ENCODE data around the gene HSF2BP. TPM values are rescaled to one million over a fixed set of nuclear protein-coding genes. Genes with fewer than 3 reads are reported as not detected.

HSF2BP gene
- total and polyA plus RNA-seq, 12 donors: 0.12 to 0.51 (median 0.18) TPM; not detected in 6

DNA sequence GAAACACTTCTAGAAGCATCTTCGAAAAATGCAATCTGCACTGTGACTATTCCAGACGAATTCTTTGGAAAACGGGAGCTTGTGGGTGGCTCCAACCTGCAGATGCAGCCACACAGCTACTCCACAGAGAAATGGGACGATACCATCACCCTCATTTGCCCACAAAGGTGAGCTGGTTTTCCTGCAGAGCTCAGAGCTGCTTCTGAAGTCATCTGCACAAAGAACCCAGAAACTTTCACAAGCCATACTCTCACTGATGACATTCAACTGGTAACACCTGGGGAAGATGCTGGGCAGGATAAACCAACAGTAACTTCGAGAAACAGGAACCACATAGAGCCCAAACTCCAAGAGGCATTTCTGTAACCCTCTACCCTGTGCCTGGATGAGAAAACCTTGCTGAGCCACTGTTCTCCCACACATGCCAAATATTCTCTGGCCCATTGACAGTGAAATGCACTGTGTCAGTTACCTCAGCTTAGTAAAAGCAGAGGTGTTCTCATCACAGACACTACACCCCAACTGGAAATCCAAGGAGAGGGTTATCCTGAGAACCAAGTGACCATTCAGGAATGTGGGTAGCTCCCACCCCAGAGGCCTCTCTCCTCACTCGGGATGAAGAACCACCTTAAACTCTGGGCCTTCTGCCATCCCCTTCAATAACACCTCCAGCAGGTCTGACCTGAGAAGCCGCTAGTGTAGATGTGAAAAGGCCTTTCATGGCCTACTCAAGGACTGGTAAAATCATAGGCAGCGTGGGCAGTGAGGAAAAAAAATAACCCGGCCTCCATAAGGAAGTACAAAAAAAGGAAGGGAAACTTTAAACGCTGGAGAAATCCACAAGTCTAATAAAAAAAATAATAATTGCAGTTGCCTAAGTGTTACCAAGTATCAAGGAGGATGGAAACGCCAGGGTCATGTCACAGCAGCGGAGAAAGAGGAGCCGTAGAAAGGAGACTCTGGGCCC, 56.7 kb downstream of the HSF2BP start:
- H3K27ac ChIP-seq: peak overlapping the region in 6 of 10 donors; percentile 17 to 80 (median 40)
- no peak for DNase-seq
- H3K4me3 ChIP-seq: no peak overlapping the region
- H3K4me1 ChIP-seq: peaks cover 0 to 35% (median 9%) of the 10 kb centered on the region in 9 donors
- TF ChIP-seq, protein P1, sequence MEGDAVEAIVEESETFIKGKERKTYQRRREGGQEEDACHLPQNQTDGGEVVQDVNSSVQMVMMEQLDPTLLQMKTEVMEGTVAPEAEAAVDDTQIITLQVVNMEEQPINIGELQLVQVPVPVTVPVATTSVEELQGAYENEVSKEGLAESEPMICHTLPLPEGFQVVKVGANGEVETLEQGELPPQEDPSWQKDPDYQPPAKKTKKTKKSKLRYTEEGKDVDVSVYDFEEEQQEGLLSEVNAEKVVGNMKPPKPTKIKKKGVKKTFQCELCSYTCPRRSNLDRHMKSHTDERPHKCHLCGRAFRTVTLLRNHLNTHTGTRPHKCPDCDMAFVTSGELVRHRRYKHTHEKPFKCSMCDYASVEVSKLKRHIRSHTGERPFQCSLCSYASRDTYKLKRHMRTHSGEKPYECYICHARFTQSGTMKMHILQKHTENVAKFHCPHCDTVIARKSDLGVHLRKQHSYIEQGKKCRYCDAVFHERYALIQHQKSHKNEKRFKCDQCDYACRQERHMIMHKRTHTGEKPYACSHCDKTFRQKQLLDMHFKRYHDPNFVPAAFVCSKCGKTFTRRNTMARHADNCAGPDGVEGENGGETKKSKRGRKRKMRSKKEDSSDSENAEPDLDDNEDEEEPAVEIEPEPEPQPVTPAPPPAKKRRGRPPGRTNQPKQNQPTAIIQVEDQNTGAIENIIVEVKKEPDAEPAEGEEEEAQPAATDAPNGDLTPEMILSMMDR (IDR thresholded peaks at IDR 0.05): no peak
- ATAC-seq: peak in 6 of 8 donors; percentile 6 to 39 (median 24)
- 82 to 86% methylated on average over 13 of the region's 13 CpGs for WGBS, 2 donors
- H3K9me3 ChIP-seq: no peaks in the 10 kb centered on the region
- no peaks in the 10 kb centered on the region for H3K36me3 ChIP-seq
- no peaks in the 10 kb centered on the region for H3K27me3 ChIP-seq
- intact Hi-C loops (cut with DNase I): no loop called here

DNA sequence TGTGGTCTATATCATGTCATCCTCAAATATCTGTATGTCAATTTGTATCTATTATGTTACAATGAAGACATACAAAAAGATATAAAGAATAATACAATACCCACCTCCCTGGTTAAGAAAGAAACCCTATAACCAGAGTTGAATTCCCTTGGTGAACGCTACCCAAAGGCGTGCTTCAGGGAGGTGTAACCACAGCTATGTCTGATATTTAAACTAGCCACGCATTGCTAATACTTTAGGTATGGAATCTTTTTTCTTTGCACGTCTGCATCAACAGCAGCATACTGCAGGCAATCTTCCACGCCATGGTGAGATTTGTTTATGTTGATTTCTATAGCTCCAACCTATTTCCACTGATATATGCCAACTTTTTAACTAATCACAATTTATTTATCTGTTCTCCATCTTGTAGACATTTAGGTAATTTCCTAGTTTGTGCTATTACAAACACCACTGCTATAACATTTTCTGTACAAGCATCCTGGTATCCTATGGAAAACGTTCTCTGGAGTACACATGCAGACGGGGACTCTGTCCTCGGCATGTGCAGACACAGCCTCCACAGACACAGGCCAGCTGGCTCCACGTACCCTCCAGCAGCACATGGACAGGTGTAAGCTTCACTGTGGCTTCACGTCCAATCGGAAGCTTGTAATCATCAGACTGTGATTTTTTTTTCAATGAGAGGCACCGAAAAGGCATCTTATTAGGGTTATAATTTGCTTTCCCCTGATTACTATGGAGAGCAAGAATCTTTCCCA, 58.5 kb downstream of the HSF2BP start:
- no peak overlapping the region for H3K4me3 ChIP-seq
- intact Hi-C loops (cut with DNase I): no loop called here
- ATAC-seq: no peak
- TF ChIP-seq, protein P1 (IDR thresholded peaks at IDR 0.05): no peak
- DNase-seq: no peak
- H3K4me1 ChIP-seq: peaks cover 0 to 31% (median 5%) of the 10 kb centered on the region in 9 donors
- H3K36me3 ChIP-seq: no peaks in the 10 kb centered on the region
- H3K27ac ChIP-seq: no peak overlapping the region
- 95% methylated on average over 12 of the region's 12 CpGs for whole genome bisulfite sequencing, 2 donors
- no peaks in the 10 kb centered on the region for H3K9me3 ChIP-seq
- no peaks in the 10 kb centered on the region for H3K27me3 ChIP-seq

DNA sequence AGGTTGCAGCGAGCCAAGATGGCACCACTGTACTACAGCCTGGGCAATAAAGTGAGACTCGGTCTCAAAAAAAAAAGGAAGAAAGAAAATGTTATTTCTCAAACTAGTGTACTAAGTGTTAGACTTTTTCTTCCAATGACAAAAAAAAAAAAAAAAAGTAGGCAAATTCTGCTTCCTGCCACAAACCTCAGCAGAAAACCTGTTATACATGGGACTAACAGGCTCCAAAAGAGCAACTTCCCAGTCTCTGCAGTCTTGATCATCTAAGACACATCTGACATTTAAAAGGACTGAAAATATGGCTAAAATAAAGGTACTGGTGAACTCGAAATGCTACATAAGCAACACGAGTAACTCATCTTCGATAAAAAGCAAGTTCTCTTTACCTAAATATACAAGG, 59.6 kb downstream of the HSF2BP start:
- intact Hi-C loops (cut with DNase I): no loop called here
- 88 to 91% methylated on average over 5 of the region's 5 CpGs for WGBS, 2 donors
- no peaks in the 10 kb centered on the region for H3K36me3 ChIP-seq
- ATAC-seq (no peak), DNase-seq (no peak)
- H3K4me1 ChIP-seq: peaks cover 0 to 29% (median 5%) of the 10 kb centered on the region in 9 donors
- no peaks in the 10 kb centered on the region for H3K9me3 ChIP-seq
- TF ChIP-seq, protein P1 (IDR thresholded peaks at IDR 0.05): no peak
- H3K4me3 ChIP-seq: no peak overlapping the region
- H3K27me3 ChIP-seq: no peaks in the 10 kb centered on the region
- H3K27ac ChIP-seq: no peak overlapping the region

DNA sequence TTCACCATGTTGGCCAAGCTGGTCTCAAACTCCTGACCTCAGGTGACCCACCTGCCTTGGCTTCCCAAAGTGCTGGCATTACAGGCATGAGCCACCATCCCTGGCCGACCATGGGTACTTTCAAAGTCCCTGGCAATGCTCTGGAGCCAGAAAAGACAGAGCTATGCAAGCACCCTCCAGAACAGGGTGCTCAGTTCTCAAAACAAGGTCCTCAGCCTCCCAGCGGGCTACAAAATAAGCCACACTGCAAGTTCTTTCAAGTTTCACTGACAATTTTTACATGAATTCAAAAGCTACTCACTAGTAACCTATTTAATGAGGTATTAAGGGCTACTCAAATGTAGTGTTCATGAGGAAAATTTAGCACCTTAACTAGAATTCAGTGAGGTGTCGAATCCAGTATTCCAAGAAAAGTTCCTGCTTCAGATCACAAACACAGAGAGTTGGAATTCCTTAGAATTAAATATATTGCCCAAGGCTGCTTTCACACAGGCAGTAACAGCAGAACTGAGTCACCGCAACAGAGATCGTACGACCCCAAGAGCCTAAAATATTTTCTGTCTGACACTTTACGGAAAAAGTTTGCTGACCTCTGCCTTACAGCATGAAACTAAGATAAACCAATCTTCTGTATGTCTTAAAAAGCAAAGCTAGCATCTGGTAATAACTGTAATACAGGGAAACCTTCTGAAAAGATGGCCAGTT, 60.7 kb downstream of the HSF2BP start:
- peaks cover 0 to 25% (median 3%) of the 10 kb centered on the region in 9 donors for H3K4me1 ChIP-seq
- no peaks in the 10 kb centered on the region for H3K27me3 ChIP-seq
- no peak overlapping the region for H3K4me3 ChIP-seq
- no peaks in the 10 kb centered on the region for H3K36me3 ChIP-seq
- intact Hi-C loops (cut with DNase I): no loop called here
- 84 to 91% methylated on average over 7 of the region's 7 CpGs for WGBS, 2 donors
- ATAC-seq (no peak), DNase-seq (no peak)
- TF ChIP-seq, protein P1 (IDR thresholded peaks at IDR 0.05): no peak
- no peaks in the 10 kb centered on the region for H3K9me3 ChIP-seq
- no peak overlapping the region for H3K27ac ChIP-seq
